ENCODE data around the gene UGGT2. TPM values are rescaled to one million over a fixed set of nuclear protein-coding genes. Genes with fewer than 3 reads are reported as not detected.

UGGT2 gene
- total and polyA plus RNA-seq, 7 donors: 2.1 to 7.2 (median 4.3) TPM

DNA sequence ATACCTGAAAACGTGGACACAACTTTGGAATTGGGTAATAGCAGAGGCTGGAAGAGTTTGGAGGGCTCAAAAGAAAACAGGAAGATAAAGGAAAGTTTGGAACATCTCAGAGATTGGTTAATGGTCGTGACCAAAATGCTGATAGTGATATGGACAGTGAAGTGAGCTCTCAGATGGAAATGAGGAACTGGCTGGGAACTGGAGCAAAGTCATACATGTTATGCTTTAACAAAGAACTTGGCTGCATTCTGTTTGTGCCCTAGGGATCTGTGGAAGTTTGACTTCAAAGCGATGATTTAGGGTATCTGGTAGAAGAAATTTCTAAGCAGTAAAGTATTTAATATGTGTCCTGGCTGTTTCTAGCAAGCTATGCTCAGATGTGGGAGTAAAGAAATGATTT, 240.1 kb downstream of the UGGT2 start:
- Histone ChIP-seq H3K27ac (no peak overlapping the region), H3K9me3 (no peaks in the 10 kb centered on the region), H3K4me1 (no peaks in the 10 kb centered on the region), H3K4me3 (no peak overlapping the region), H3K27me3 (ENCODE audit: insufficient read depth in 3 of 3, low read length in 2 of 3) (no peaks in the 10 kb centered on the region), H3K36me3 (ENCODE audit: insufficient read depth in 1 of 2, low read depth in 1 of 2) (no peaks in the 10 kb centered on the region)
- no peak for ATAC-seq
- intact Hi-C loops (cut with DNase I): no loop called here
- 92 to 97% (median 95%) methylated on average over 3 of the region's 3 CpGs for WGBS, 3 donors
- TF ChIP-seq, protein P1, sequence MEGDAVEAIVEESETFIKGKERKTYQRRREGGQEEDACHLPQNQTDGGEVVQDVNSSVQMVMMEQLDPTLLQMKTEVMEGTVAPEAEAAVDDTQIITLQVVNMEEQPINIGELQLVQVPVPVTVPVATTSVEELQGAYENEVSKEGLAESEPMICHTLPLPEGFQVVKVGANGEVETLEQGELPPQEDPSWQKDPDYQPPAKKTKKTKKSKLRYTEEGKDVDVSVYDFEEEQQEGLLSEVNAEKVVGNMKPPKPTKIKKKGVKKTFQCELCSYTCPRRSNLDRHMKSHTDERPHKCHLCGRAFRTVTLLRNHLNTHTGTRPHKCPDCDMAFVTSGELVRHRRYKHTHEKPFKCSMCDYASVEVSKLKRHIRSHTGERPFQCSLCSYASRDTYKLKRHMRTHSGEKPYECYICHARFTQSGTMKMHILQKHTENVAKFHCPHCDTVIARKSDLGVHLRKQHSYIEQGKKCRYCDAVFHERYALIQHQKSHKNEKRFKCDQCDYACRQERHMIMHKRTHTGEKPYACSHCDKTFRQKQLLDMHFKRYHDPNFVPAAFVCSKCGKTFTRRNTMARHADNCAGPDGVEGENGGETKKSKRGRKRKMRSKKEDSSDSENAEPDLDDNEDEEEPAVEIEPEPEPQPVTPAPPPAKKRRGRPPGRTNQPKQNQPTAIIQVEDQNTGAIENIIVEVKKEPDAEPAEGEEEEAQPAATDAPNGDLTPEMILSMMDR (IDR thresholded peaks at IDR 0.05): no peak
- no peak for DNase-seq

DNA sequence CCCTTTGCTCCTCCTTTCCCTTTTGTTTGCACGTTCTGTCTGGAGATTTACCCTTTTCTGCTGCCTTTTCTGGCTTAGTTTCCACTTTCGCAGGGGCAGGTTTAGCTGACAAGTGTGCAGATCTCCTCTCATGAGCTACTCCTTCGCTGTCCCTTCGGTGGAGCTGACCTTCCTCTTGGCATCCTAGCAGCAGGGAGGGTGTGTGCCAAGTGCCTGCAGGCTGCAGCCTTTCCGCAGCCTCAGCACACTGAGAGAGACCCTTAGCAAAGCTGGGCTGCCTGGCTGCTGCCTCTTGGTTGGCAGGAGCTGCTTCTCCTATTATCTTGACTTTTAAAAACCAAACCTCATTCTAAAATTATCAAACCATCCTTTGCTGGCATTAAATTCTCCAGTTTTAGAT, 243.8 kb downstream of the UGGT2 start:
- H3K4me1 ChIP-seq: no peaks in the 10 kb centered on the region
- H3K4me3 ChIP-seq: no peak overlapping the region
- H3K9me3 ChIP-seq: peaks cover 14% of the 10 kb centered on the region
- ATAC-seq (no peak), DNase-seq (no peak)
- H3K27ac ChIP-seq: no peak overlapping the region
- 70 to 80% (median 70%) methylated on average over 5 of the region's 5 CpGs for WGBS, 3 donors
- no peaks in the 10 kb centered on the region for H3K27me3 ChIP-seq (ENCODE audit: insufficient read depth in 3 of 3, low read length in 2 of 3)
- intact Hi-C loops (cut with DNase I): no loop called here
- H3K36me3 ChIP-seq (ENCODE audit: insufficient read depth in 1 of 2, low read depth in 1 of 2): no peaks in the 10 kb centered on the region
- TF ChIP-seq, protein P1 (IDR thresholded peaks at IDR 0.05): no peak

DNA sequence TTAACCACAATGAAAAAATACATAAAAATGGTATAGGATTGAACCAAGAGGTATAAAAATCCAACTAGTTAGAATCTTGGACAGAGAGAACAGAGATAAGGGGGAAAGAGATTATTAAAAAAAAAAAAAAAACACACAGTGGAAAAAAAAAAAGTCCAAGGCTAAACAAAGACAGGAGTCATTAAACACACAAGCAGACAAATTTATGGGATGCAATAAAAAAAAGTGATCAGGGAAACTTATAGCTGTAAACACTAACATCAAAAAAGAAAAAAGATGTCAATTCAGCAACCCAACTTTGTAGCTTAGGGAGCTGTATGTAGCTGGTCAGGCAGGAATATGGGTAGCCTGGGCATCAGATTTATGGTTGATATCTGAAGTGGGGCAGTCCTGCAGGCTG, 247.3 kb downstream of the UGGT2 start:
- DNase-seq: no peak
- H3K27ac ChIP-seq: no peak overlapping the region
- intact Hi-C loops (cut with DNase I): no loop called here
- H3K36me3 ChIP-seq (ENCODE audit: insufficient read depth in 1 of 2, low read depth in 1 of 2): no peaks in the 10 kb centered on the region
- H3K4me1 ChIP-seq: no peaks in the 10 kb centered on the region
- no peak for ATAC-seq
- peaks cover 14% of the 10 kb centered on the region for H3K9me3 ChIP-seq
- no peaks in the 10 kb centered on the region for H3K27me3 ChIP-seq (ENCODE audit: insufficient read depth in 3 of 3, low read length in 2 of 3)
- TF ChIP-seq, protein P1 (IDR thresholded peaks at IDR 0.05): no peak
- no peak overlapping the region for H3K4me3 ChIP-seq

DNA sequence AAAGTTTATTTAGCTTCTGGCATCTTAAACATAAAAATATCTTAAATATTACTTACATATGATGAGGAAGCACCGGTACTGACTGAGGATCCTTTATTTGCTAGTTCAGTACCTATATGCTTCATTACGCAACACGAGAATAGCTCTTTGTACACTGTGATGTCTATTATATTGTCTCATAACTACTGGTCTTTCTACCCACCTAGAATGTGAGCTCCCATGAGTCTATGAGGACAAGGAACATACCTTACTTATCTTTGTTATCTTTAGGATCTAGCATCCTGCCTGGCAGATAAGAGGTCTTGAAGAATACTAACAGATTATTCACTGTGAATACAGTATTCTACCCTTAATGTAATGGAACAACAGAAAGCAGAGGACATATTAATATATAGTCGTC, 251.4 kb downstream of the UGGT2 start:
- DNase-seq: no peak
- Histone ChIP-seq H3K36me3 (ENCODE audit: insufficient read depth in 1 of 2, low read depth in 1 of 2) (no peaks in the 10 kb centered on the region), H3K4me3 (no peak overlapping the region), H3K4me1 (no peaks in the 10 kb centered on the region), H3K9me3 (peaks cover 8% of the 10 kb centered on the region), H3K27ac (no peak overlapping the region), H3K27me3 (ENCODE audit: insufficient read depth in 3 of 3, low read length in 2 of 3) (no peaks in the 10 kb centered on the region)
- TF ChIP-seq, protein P1 (IDR thresholded peaks at IDR 0.05): no peak
- 96 to 97% (median 96%) methylated on average over 4 of the region's 4 CpGs for WGBS, 3 donors
- intact Hi-C loops (cut with DNase I): no loop called here
- ATAC-seq: no peak

DNA sequence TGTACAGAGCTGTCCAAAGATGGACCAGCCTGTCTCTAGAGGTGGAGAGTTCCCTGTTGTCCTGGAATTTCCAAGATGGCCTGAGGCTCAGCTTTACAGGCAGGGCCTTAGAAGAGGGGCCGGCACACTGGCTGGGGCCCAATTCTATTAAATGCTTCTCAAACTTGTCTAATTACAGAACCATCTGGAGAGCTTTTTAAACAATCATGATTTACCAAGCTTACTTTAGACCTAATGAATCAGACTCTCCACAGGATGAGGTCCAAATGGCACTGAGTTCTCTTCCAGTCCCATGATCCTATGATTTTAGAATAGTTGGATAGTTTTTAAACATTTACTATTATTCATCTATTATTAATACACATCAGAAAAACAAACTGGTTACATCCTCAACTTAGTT, 252.8 kb downstream of the UGGT2 start:
- H3K27ac ChIP-seq: no peak overlapping the region
- WGBS, 3 donors: 52 to 67% (median 57%) methylated on average over 1 of the region's 1 CpG
- TF ChIP-seq, protein P1 (IDR thresholded peaks at IDR 0.05): no peak
- no peak for ATAC-seq
- no peaks in the 10 kb centered on the region for H3K27me3 ChIP-seq (ENCODE audit: insufficient read depth in 3 of 3, low read length in 2 of 3)
- intact Hi-C loops (cut with DNase I): no loop called here
- no peaks in the 10 kb centered on the region for H3K9me3 ChIP-seq
- no peak overlapping the region for H3K4me3 ChIP-seq
- DNase-seq: no peak
- no peaks in the 10 kb centered on the region for H3K36me3 ChIP-seq (ENCODE audit: insufficient read depth in 1 of 2, low read depth in 1 of 2)
- H3K4me1 ChIP-seq: no peaks in the 10 kb centered on the region

Data from psoas muscle (tissue), 8 donors.